HEK293 (cell line): ENCODE measurements around the gene TNFAIP2.

Source experiments
- CTCF ChIA-PET: fragments of 350-600 bp; formaldehyde crosslinking; extraction: SDS; loops from one replicate; lab custom pipeline; 2021; ENCODE audit warnings: antibody characterized with exemption; lab: Yijun Ruan, JAX
- POLR2A ChIA-PET: fragments of 300-600 bp; formaldehyde crosslinking; extraction: SDS; loops from one replicate; lab custom pipeline; 2020; ENCODE audit warnings: antibody characterized with exemption, inconsistent platforms; lab: Yijun Ruan, JAX
- H3K27ac ChIP-seq: fragments of 200-500 bp; sonication (Bioruptor generic); 2 replicates; pipeline ENCODE4 v1.5.1; 2014; ENCODE audit warnings: low read depth, low read length, control low read depth, inconsistent platforms; ENCODE audit errors: extremely low read depth
- H3K36me3 ChIP-seq, 2 experiments: fragments of 200-500 bp in 1 of 2; sonication (Bioruptor generic) in 1 of 2; 1 replicate in 1 of 2; 2 replicates in 1 of 2; pipeline ENCODE4 v1.5.1; 2014 to 2017; ENCODE audit warnings: inconsistent platforms in 2 of 2, low read length in 2 of 2; ENCODE audit not compliant: control insufficient read depth in 2 of 2, insufficient read depth in 1 of 2
- H3K4me1 ChIP-seq: fragments of 200-500 bp; sonication (Bioruptor generic); 2 replicates; pipeline ENCODE4 v1.5.1; 2014; ENCODE audit warnings: mild to moderate bottlenecking, low read length, inconsistent platforms; ENCODE audit not compliant: control insufficient read depth, insufficient read depth
- H3K4me3 ChIP-seq: 2 replicates; pipeline ENCODE4 v1.5.1; 2011; ENCODE audit warnings: low read depth, mild to moderate bottlenecking, control low read depth, low read length, moderate library complexity
- H3K9me3 ChIP-seq: fragments of 200-500 bp; sonication (Bioruptor generic); 2 replicates; pipeline ENCODE4 v1.5.1; 2014; ENCODE audit warnings: low read depth, low read length, inconsistent platforms; ENCODE audit not compliant: control insufficient read depth, insufficient read depth
- BCL11B ChIP-seq: fragments of 450-650 bp; formaldehyde crosslinking; IDR thresholded peaks from 2 replicates; pipeline ENCODE4 v1.5.1; 2016; ENCODE audit warnings: low read depth, missing biosample characterization, missing genetic modification characterization
- GLIS1 ChIP-seq: fragments of 450-650 bp; formaldehyde crosslinking; IDR thresholded peaks from 2 replicates; pipeline ENCODE4 v1.5.1; 2016; ENCODE audit warnings: missing biosample characterization, missing genetic modification characterization
- GLIS2 ChIP-seq: fragments of 450-650 bp; formaldehyde crosslinking; IDR thresholded peaks from 2 replicates; pipeline ENCODE4 v1.5.1; 2016; ENCODE audit warnings: missing biosample characterization, missing genetic modification characterization
- IKZF3 ChIP-seq: fragments of 450-650 bp; IDR thresholded peaks from 2 replicates; pipeline ENCODE4 v1.5.0; 2018; ENCODE audit warnings: missing biosample characterization, mild to moderate bottlenecking, missing genetic modification characterization, moderate library complexity
- KLF16 ChIP-seq: fragments of 450-650 bp; formaldehyde crosslinking; IDR thresholded peaks from 2 replicates; pipeline ENCODE4 v1.5.1; 2017; ENCODE audit warnings: missing biosample characterization, missing genetic modification characterization
- RBAK ChIP-seq: fragments of 450-650 bp; formaldehyde crosslinking; IDR thresholded peaks from 2 replicates; pipeline ENCODE4 v1.5.1; 2016; ENCODE audit warnings: missing biosample characterization, missing genetic modification characterization
- ZBTB48 ChIP-seq: fragments of 450-650 bp; formaldehyde crosslinking; IDR thresholded peaks from 2 replicates; pipeline ENCODE4 v1.5.1; 2016; ENCODE audit warnings: missing biosample characterization, missing genetic modification characterization
- ZFP41 ChIP-seq: fragments of 450-650 bp; formaldehyde crosslinking; IDR thresholded peaks from 2 replicates; pipeline ENCODE4 v1.5.1; 2016; ENCODE audit warnings: missing biosample characterization, missing genetic modification characterization, borderline replicate concordance
- ZNF138 ChIP-seq: fragments of 450-650 bp; formaldehyde crosslinking; IDR thresholded peaks from 2 replicates; pipeline ENCODE4 v1.5.1; 2016; ENCODE audit warnings: missing biosample characterization, missing genetic modification characterization, borderline replicate concordance
- ZNF155 ChIP-seq: fragments of 450-650 bp; formaldehyde crosslinking; IDR thresholded peaks from 2 replicates; pipeline ENCODE4 v1.5.1; 2016; ENCODE audit warnings: missing biosample characterization, missing genetic modification characterization
- ZNF19 ChIP-seq: fragments of 450-650 bp; formaldehyde crosslinking; IDR thresholded peaks from 2 replicates; pipeline ENCODE4; 2016; ENCODE audit warnings: missing biosample characterization, missing genetic modification characterization, low read depth
- ZNF302 ChIP-seq: fragments of 450-650 bp; formaldehyde crosslinking; IDR thresholded peaks from 2 replicates; pipeline ENCODE4 v1.5.1; 2016; ENCODE audit warnings: missing biosample characterization, missing genetic modification characterization, low read depth
- ZNF311 ChIP-seq: fragments of 450-650 bp; formaldehyde crosslinking; IDR thresholded peaks from 2 replicates; pipeline ENCODE4 v1.5.1; 2017; ENCODE audit warnings: missing biosample characterization, missing genetic modification characterization, borderline replicate concordance
- ZNF416 ChIP-seq: fragments of 450-650 bp; formaldehyde crosslinking; IDR thresholded peaks from 2 replicates; pipeline ENCODE4 v1.5.1; 2016; ENCODE audit warnings: missing biosample characterization, missing genetic modification characterization
- ZNF585B ChIP-seq: fragments of 450-650 bp; formaldehyde crosslinking; IDR thresholded peaks from 2 replicates; pipeline ENCODE4 v1.5.1; 2016; ENCODE audit warnings: missing biosample characterization, missing genetic modification characterization
- ZNF654 ChIP-seq: fragments of 450-650 bp; formaldehyde crosslinking; IDR thresholded peaks from 2 replicates; pipeline ENCODE4 v1.5.1; 2016; ENCODE audit warnings: low read depth, missing biosample characterization, missing genetic modification characterization
- ZNF677 ChIP-seq: fragments of 450-650 bp; IDR thresholded peaks from 2 replicates; pipeline ENCODE4 v1.5.0; 2018; ENCODE audit warnings: missing biosample characterization, mild to moderate bottlenecking, missing genetic modification characterization, moderate library complexity
- ZNF768 ChIP-seq: fragments of 450-650 bp; formaldehyde crosslinking; IDR thresholded peaks from 2 replicates; pipeline ENCODE4 v1.5.1; 2018; ENCODE audit warnings: missing biosample characterization, mild to moderate bottlenecking, missing genetic modification characterization
- TF ChIP-seq, protein P1 (sequence below): fragments of 450-650 bp; formaldehyde crosslinking; IDR thresholded peaks from 2 replicates; pipeline ENCODE4 v1.5.1; 2016; ENCODE audit warnings: missing biosample characterization, missing genetic modification characterization
- TF ChIP-seq, protein P2 (sequence below): fragments of 450-650 bp; formaldehyde crosslinking; IDR thresholded peaks from 2 replicates; pipeline ENCODE4 v1.5.1; 2016; ENCODE audit warnings: missing biosample characterization, missing genetic modification characterization
- TF ChIP-seq, protein P3 (sequence below): fragments of 450-650 bp; formaldehyde crosslinking; IDR thresholded peaks from 2 replicates; pipeline ENCODE4 v1.5.1; 2016; ENCODE audit warnings: missing biosample characterization, missing genetic modification characterization
- TF ChIP-seq, protein P4 (sequence below): fragments of 450-650 bp; formaldehyde crosslinking; IDR thresholded peaks from 2 replicates; pipeline ENCODE4 v1.5.1; 2016; ENCODE audit warnings: missing biosample characterization, missing genetic modification characterization, low read depth
- TF ChIP-seq, protein P5 (sequence below): fragments of 450-650 bp; formaldehyde crosslinking; IDR thresholded peaks from 2 replicates; pipeline ENCODE4 v1.5.1; 2016; ENCODE audit warnings: missing biosample characterization, missing genetic modification characterization
- TF ChIP-seq, protein P6 (sequence below): fragments of 450-650 bp; formaldehyde crosslinking; IDR thresholded peaks from 2 replicates; pipeline ENCODE4 v1.5.1; 2017; ENCODE audit warnings: missing biosample characterization, mild to moderate bottlenecking, missing genetic modification characterization, moderate library complexity

The TNFAIP2 gene

DNA sequence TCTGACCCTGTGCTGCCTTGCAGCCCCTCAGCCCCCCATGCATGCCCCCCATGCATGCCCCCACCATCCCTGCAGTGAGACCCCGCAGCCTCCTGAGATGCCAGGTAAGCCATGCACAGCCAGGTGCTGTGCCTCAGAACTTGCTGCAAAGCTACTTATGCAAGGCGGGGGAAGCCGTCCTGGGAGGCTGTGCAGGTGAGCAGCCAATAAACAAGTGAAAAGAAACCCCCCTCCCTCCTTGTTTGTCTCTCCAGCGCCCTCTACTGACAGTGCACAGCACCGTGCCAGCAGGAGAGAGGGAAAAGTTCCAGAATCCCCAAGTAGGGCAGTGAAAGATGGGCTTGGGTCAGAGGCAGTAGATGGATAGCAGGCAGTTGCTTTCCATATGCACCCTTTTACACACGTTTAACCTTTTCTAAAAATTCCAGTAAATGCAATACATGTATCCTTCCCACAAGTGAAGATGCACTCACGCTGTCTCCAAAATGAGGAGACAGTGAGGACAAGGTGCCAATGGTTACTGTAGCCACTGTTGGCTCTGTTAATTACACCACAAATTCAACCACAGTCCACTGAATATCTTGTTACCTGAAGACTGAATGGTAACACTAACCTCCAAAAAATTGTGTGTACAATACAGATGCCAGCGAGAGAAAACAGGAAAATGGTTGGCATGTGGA lies 18.0 kb downstream of the TNFAIP2 start:
- H3K4me1 ChIP-seq, result no peaks in the 10 kb centered on the region
- H3K4me3 ChIP-seq, result no peak overlapping the region
- H3K9me3 ChIP-seq, result no peaks in the 10 kb centered on the region
- POLR2A ChIA-PET, result no interaction called here
- CTCF ChIA-PET, result interaction anchor here (0.6 to 5.1 kb wide), 18 partner anchors 9 to 159 kb away, joined by 3 to 80 read pairs (median 4); no protein-coding TSS in a partner anchor
- TF ChIP-seq ZNF768 (tag by site-specific recombination) (no peak), RBAK (tag by site-specific recombination) (no peak), ZNF654 (tag by site-specific recombination) (peak; percentile 71), BCL11B (tag by site-specific recombination) (no peak), GLIS2 (peak; percentile 78), ZNF19 (tag by site-specific recombination) (no peak), ZFP41 (tag by site-specific recombination) (no peak), ZNF155 (no peak), IKZF3 (tag by site-specific recombination) (peak; percentile 48; the same call in 1 of the 2 replicates), ZNF302 (tag by site-specific recombination) (no peak), ZNF311 (tag by site-specific recombination) (no peak), ZNF585B (tag by site-specific recombination) (no peak), ZNF416 (no peak), GLIS1 (tag by site-specific recombination) (peak; percentile 66), KLF16 (no peak), ZNF677 (tag by site-specific recombination) (no peak), ZNF138 (tag by site-specific recombination) (no peak), ZBTB48 (tag by site-specific recombination) (no peak)
- TF ChIP-seq, protein P1, sequence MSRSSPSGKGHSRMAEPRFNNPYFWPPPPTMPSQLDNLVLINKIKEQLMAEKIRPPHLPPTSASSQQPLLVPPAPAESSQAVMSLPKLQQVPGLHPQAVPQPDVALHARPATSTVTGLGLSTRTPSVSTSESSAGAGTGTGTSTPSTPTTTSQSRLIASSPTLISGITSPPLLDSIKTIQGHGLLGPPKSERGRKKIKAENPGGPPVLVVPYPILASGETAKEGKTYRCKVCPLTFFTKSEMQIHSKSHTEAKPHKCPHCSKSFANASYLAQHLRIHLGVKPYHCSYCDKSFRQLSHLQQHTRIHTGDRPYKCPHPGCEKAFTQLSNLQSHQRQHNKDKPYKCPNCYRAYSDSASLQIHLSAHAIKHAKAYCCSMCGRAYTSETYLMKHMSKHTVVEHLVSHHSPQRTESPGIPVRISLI (tag by site-specific recombination), result no peak
- TF ChIP-seq, protein P2, sequence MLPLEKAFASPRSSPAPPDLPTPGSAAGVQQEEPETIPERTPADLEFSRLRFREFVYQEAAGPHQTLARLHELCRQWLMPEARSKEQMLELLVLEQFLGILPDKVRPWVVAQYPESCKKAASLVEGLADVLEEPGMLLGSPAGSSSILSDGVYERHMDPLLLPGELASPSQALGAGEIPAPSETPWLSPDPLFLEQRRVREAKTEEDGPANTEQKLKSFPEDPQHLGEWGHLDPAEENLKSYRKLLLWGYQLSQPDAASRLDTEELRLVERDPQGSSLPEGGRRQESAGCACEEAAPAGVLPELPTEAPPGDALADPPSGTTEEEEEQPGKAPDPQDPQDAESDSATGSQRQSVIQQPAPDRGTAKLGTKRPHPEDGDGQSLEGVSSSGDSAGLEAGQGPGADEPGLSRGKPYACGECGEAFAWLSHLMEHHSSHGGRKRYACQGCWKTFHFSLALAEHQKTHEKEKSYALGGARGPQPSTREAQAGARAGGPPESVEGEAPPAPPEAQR (tag by site-specific recombination), result no peak
- TF ChIP-seq, protein P3, sequence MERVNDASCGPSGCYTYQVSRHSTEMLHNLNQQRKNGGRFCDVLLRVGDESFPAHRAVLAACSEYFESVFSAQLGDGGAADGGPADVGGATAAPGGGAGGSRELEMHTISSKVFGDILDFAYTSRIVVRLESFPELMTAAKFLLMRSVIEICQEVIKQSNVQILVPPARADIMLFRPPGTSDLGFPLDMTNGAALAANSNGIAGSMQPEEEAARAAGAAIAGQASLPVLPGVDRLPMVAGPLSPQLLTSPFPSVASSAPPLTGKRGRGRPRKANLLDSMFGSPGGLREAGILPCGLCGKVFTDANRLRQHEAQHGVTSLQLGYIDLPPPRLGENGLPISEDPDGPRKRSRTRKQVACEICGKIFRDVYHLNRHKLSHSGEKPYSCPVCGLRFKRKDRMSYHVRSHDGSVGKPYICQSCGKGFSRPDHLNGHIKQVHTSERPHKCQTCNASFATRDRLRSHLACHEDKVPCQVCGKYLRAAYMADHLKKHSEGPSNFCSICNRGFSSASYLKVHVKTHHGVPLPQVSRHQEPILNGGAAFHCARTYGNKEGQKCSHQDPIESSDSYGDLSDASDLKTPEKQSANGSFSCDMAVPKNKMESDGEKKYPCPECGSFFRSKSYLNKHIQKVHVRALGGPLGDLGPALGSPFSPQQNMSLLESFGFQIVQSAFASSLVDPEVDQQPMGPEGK (tag by site-specific recombination), result 0 out of 2 replicates have a peak, but pooled peaks have one; percentile 51
- TF ChIP-seq, protein P4, sequence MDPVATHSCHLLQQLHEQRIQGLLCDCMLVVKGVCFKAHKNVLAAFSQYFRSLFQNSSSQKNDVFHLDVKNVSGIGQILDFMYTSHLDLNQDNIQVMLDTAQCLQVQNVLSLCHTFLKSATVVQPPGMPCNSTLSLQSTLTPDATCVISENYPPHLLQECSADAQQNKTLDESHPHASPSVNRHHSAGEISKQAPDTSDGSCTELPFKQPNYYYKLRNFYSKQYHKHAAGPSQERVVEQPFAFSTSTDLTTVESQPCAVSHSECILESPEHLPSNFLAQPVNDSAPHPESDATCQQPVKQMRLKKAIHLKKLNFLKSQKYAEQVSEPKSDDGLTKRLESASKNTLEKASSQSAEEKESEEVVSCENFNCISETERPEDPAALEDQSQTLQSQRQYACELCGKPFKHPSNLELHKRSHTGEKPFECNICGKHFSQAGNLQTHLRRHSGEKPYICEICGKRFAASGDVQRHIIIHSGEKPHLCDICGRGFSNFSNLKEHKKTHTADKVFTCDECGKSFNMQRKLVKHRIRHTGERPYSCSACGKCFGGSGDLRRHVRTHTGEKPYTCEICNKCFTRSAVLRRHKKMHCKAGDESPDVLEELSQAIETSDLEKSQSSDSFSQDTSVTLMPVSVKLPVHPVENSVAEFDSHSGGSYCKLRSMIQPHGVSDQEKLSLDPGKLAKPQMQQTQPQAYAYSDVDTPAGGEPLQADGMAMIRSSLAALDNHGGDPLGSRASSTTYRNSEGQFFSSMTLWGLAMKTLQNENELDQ (tag by site-specific recombination), result no peak
- TF ChIP-seq, protein P5, sequence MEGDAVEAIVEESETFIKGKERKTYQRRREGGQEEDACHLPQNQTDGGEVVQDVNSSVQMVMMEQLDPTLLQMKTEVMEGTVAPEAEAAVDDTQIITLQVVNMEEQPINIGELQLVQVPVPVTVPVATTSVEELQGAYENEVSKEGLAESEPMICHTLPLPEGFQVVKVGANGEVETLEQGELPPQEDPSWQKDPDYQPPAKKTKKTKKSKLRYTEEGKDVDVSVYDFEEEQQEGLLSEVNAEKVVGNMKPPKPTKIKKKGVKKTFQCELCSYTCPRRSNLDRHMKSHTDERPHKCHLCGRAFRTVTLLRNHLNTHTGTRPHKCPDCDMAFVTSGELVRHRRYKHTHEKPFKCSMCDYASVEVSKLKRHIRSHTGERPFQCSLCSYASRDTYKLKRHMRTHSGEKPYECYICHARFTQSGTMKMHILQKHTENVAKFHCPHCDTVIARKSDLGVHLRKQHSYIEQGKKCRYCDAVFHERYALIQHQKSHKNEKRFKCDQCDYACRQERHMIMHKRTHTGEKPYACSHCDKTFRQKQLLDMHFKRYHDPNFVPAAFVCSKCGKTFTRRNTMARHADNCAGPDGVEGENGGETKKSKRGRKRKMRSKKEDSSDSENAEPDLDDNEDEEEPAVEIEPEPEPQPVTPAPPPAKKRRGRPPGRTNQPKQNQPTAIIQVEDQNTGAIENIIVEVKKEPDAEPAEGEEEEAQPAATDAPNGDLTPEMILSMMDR, result peak; percentile 58
- TF ChIP-seq, protein P6, sequence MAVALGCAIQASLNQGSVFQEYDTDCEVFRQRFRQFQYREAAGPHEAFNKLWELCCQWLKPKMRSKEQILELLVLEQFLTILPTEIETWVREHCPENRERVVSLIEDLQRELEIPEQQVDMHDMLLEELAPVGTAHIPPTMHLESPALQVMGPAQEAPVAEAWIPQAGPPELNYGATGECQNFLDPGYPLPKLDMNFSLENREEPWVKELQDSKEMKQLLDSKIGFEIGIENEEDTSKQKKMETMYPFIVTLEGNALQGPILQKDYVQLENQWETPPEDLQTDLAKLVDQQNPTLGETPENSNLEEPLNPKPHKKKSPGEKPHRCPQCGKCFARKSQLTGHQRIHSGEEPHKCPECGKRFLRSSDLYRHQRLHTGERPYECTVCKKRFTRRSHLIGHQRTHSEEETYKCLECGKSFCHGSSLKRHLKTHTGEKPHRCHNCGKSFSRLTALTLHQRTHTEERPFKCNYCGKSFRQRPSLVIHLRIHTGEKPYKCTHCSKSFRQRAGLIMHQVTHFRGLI (tag by site-specific recombination), result no peak
- H3K27ac ChIP-seq, result no peak overlapping the region
- H3K36me3 ChIP-seq, result no peaks in the 10 kb centered on the region
